Activated CD8-positive, alpha-beta memory T cell treated with anti-CD3 and anti-CD28 coated beads for 24 hours (primary cell): ENCODE measurements around the gene CCDC137.
A peak's percentile ranks its signal among the peaks of the same experiment; 100 is the strongest.

ENCODE experiments used
- DNase-seq: peaks from one replicate; pipeline ENCODE4 v3.0.0-alpha.2; 2020

CCDC137 gene

GRCh38 chr17:81683584-81684441, 17.3 kb downstream of the CCDC137 start, which contains the start of the genes ARL16 and HGS:
Gene ARL16, minus strand, starts transcription at chr17:81683797. Its CDS starts 44 bp downstream, at chr17:81683753.
Gene HGS, plus strand, starts transcription at chr17:81684011. Its CDS starts 56 bp downstream, at chr17:81684067.
- peak; percentile 98 for DNase-seq

GRCh38 chr17:81684442-81684911, 17.9 kb downstream of the CCDC137 start:
- DNase-seq = peak; percentile 72

GRCh38 chr17:81685108-81685507, 18.6 kb downstream of the CCDC137 start:
- DNase-seq = peak; percentile 61

- no peak for DNase-seq
These were observed 20.1 kb downstream of the CCDC137 start for GRCh38 chr17:81686614-81687013.

GRCh38 chr17:81687770-81688541, 21.4 kb downstream of the CCDC137 start:
- no peak for DNase-seq

GRCh38 chr17:81688616-81689015, 22.1 kb downstream of the CCDC137 start:
- DNase-seq = no peak

GRCh38 chr17:81690066-81690465, 23.5 kb downstream of the CCDC137 start:
- no peak for DNase-seq

GRCh38 chr17:81690549-81690948, 24.0 kb downstream of the CCDC137 start:
- DNase-seq = no peak

- no peak for DNase-seq
These were observed 24.7 kb downstream of the CCDC137 start for GRCh38 chr17:81691196-81691595.

- no peak for DNase-seq
These were observed 25.1 kb downstream of the CCDC137 start for GRCh38 chr17:81691608-81692007.

GRCh38 chr17:81693509-81694210, 27.1 kb downstream of the CCDC137 start:
- DNase-seq = no peak

- no peak for DNase-seq
These were observed 28.3 kb downstream of the CCDC137 start for GRCh38 chr17:81694810-81695209.

GRCh38 chr17:81695211-81695610, 28.7 kb downstream of the CCDC137 start:
- no peak for DNase-seq

- DNase-seq = no peak
These were observed 29.3 kb downstream of the CCDC137 start for GRCh38 chr17:81695801-81696200.

- no peak for DNase-seq
These were observed 29.8 kb downstream of the CCDC137 start for GRCh38 chr17:81696218-81696941.

GRCh38 chr17:81697261-81698044, 30.9 kb downstream of the CCDC137 start:
- no peak for DNase-seq

- DNase-seq = no peak
These were observed 34.1 kb downstream of the CCDC137 start for GRCh38 chr17:81700353-81701287.

- no peak for DNase-seq
These were observed 34.9 kb downstream of the CCDC137 start for GRCh38 chr17:81701288-81702071.
